Heart right ventricle (tissue), 12 donors: ENCODE data around the gene RRAGB. TPM values are rescaled to one million over a fixed set of nuclear protein-coding genes. Genes with fewer than 3 reads are reported as not detected.

Experiments used
- polyA plus RNA-seq, 2 donors: library from polyadenylated mRNA; stranded (reverse); fragments of 200-250 nt; gene quantifications; one replicate each; pipeline ENCODE4 v1.2.3, GENCODE V29; 2013
- total RNA-seq, 10 donors: library from RNA; stranded (reverse); fragmentation: NEBNext Ultra II Directional in 3 of 10; extraction: Animal tissue kit (Norgen Biotek cat#: 25700) in 3 of 10; gene quantifications; one replicate each; pipeline versions ENCODE4 v1.2.1 to v1.2.4, GENCODE V29; 2021 to 2023
- donor health status: ischemic (EF 13 %, LVEDD 7.1; RV severe dilation, severe dysfunction).
- donor health status: healthy with polysubstance abuse.
- donor health status: DM: no; HTN: yes; CAD: no.
- donor health status: DM: no; HTN: no; CAD: no.
- donor health status: ischemic (EF 25% LVEDD 6.9; RV normal size, moderate dysfunction).
- donor health status: ischemic (EF 25% LVEDD 5.7; RV mildly dilated, moderate dysfunction).
- donor health status: healthy.
- donor health status: nonischemic (EF 11% LVEDD 7.7; RV severe dilation, severe dysfunction).
- donor health status: DM: yes; HTN: yes; CAD: no.
- donor health status: PGD.
- donor health status: ischemic (EF 29% LVEDD 5.4; RV normal size, mild dysfunction).
- donor health status: nonischemic (EF 23%, LVEDD 6.1; RV moderate dilation, normal function).

RRAGB gene
- total and polyA plus RNA-seq, 12 donors = 9.2 to 17.1 (median 11.4) TPM

Other genes with a start within 250 kb of the RRAGB start
- gene USP51, start 227.9 kb upstream of the RRAGB start, total RNA-seq = 1 to 10 TPM; 1.5 to 4.9 (median 2.3) TPM
- gene USP51, start 227.9 kb upstream of the RRAGB start, polyA plus RNA-seq = under 1 TPM; 0.25 to 0.66 TPM
- not detected for gene FOXR2, start 94.3 kb upstream of the RRAGB start, total RNA-seq
- not detected for gene FOXR2, start 94.3 kb upstream of the RRAGB start, polyA plus RNA-seq